GM18868 (cell line): ENCODE results near the gene SLC22A2.
"Not testable (repeated sequence)": the region's sequence is repeated elsewhere in the genome, so short reads cannot be mapped to it uniquely, and the experiment has no call there.

Experiments used
- ATAC-seq: cut with Tn5 transposase; IDR thresholded peaks from one replicate; pipeline ENCODE4 v1.9.1; 2021; ENCODE audit warnings: mild to moderate bottlenecking, moderate library complexity; ENCODE audit not compliant: unreplicated experiment

Gene SLC22A2

GRCh38 chr6:160258346-160259142 lies at the start of gene SLC22A2:
SLC22A2 (minus strand) TSS chr6:160258821; CDS start chr6:160258757, 64 bp downstream.
- no peak for ATAC-seq

- no peak for ATAC-seq
Measured at GRCh38 chr6:160305926-160306713, 47.5 kb upstream of the SLC22A2 start.

GRCh38 chr6:160303806-160304205 lies 45.2 kb upstream of the SLC22A2 start:
- ATAC-seq = no peak

GRCh38 chr6:160302431-160303082 lies 43.9 kb upstream of the SLC22A2 start:
- ATAC-seq = not testable (repeated sequence)

DNA sequence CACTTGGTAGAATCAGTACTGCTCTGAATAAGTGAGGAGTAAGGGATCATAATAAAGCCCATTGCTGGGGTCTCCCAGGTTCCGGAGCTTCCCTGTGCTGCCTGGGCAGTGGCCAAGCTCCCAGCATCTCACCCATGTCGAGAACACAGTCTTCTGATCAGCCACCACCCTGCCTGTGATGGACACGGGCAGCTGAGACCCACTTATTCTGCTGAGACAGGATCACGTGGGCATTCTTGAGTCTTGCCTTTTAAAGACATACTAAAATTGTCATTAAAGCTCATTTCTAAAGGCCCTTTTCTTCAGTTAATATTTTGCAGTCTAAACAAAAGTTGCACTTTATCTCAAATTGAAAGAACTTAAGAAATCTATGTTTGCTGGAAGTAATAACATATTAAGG lies 42.7 kb upstream of the SLC22A2 start:
- ATAC-seq = no peak

DNA sequence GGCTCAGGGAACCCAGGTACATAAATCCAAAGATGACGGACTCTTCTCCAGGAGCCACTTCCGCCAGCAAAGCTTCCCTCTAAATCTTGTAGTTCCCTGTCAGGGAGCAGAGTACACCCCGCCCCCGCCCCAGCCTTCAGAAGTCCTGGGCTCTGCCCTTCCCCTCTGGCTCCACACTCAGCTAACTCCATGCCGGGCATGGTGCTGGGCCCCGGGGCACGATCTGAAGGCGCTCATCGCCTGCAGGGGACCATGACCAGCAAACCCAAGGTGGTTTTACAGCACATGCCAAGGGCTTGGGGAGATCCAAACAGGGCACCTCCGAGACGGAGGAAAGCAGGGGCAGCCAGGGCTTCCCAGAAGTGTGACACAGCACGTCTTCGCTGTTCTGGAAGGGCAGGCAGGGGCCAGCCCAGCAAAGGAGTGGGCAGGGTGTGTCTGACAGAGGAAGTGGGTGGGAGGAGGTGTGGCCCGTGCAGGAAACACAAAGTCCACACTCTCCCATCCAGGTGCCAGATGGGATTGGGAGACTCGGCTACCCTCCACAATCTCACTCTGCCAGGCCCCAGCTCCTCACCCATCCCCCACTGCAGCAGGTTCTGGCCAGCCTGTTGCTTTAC lies 41.6 kb upstream of the SLC22A2 start:
- no peak for ATAC-seq

GRCh38 chr6:160299559-160299958 lies 40.9 kb upstream of the SLC22A2 start:
- ATAC-seq = no peak

- no peak for ATAC-seq
Measured at GRCh38 chr6:160298121-160298520, 39.5 kb upstream of the SLC22A2 start.

- no peak for ATAC-seq
Measured at GRCh38 chr6:160297310-160297709, 38.7 kb upstream of the SLC22A2 start.

DNA sequence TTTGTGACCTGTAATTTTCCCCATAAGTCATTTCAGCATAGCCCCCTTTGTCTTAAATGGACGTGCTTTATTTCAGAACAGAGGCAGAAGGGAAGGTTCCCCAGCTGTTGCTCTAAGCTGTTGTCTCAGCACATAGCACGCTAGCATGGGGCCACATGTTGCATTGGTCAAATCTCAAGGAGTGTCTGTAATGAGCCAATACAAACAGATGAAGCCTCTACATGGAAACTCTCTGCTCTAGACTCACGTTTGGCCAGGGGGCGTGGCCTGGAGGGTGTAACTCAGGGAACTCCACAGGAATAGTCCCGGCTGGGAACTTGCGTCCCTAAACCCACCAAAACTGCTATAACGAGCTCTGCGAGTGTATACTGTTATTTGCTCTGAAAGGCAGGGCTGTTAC lies 35.2 kb upstream of the SLC22A2 start:
- no peak for ATAC-seq

GRCh38 chr6:160285541-160286105 lies 27.0 kb upstream of the SLC22A2 start:
- ATAC-seq = no peak

DNA sequence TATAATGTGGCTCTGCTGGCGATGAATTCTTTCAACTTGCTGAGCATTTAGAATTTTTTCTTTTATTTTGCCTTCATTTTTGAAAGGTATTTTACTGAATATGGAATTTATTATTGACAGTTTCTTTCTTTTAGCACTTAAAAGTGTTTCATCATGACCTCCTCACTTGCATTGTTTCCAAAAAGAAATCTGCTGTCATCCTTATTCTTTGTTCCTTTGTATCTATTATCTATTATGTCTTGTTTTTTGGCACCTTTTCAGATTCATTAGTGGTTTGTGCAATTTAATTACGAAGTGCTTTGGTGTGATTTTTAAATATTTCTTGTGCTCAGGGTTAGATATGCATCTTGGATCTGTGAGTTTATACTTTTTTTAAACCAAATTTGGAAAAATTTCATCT lies 26.0 kb upstream of the SLC22A2 start:
- ATAC-seq = no peak

- no peak for ATAC-seq
Measured at GRCh38 chr6:160282444-160282843, 23.8 kb upstream of the SLC22A2 start.

DNA sequence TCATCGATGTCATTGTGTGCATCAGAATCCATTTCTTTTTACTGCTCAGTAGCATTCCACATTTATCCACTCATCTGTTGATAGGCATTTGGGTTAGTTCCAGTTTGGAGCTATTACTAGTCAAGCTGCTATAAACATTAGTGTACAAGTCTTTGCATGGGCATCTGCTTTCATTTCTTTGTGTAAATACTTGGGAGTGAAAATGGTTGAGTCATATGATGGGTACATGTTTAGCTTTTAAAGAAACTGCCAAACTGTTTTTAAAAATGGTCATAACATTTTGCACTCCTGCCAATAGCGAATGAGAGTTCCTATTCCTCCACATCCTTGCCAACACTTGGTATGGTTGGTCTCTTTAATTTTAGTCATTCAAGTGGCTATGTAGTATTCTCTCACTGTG lies 21.2 kb upstream of the SLC22A2 start:
- ATAC-seq = no peak

DNA sequence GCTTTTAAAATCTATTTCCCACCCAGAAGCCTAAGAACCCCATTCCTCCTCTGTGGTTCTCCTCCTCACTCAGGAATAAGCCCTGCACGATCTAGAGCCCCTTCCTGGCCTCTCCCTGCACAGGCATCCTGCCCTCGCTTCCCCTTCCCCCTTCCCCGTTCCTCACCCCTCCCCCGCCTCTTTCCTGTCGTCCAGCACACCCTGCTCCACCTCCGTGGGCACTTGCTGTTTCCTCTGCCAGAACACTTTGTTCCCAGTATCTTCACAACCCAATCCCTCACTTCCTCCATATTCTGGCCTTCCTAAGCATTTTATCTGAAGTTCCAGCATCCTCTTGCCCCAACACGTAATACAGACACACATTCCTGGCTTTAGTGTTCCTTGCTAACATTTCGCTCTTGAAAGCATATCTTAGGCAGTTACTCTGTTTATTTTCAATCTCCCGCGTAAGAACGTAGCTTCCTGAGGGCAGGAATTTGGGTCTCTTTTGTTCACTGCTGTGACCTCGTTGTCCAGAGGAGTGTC lies 20.2 kb upstream of the SLC22A2 start:
- no peak for ATAC-seq

GRCh38 chr6:160278311-160278710 lies 19.7 kb upstream of the SLC22A2 start:
- no peak for ATAC-seq

- no peak for ATAC-seq
Measured at GRCh38 chr6:160277546-160277945, 18.9 kb upstream of the SLC22A2 start.

DNA sequence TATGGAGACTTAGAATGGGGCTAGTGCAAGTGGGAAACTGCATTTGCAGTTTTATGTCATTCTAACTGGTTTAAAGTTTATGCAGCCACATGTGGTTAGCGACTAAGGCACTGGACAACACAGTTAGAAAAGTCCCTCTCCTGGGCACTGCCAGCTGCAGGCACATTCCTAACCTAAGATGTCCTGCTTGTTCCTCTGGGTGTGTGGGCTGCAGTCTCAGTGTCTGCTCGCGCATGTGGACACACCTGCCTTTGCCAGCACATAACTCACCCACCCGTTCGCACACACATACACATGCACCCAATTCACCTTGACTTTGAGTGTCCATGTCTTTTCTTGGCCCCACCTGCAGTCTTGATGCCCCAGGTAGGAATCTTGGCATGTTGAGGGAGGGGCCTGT lies 18.5 kb upstream of the SLC22A2 start:
- no peak for ATAC-seq

DNA sequence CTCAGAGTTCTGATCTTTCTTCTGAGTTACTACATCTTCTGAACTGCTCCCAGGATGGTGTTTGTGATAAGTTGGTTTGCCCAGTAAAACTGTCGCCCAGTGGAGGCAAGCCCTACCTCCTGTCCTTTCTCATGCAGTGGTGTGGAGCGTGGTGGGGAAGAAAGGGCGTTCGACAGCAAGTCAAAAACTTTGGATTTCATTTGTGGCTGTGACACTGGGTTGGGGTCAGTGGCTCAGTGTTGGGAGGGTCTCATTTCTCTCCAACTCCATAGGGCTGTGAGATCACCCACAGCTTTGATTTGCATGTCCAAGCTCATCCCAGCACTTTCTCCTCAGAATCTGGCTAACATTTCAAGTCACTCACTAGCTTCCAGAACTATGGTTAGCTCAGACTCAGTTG lies 17.5 kb upstream of the SLC22A2 start:
- no peak for ATAC-seq

GRCh38 chr6:160275511-160276003 lies 16.9 kb upstream of the SLC22A2 start:
- ATAC-seq = no peak
